ENCODE data around the gene POPDC2. TPM values are rescaled to one million over a fixed set of nuclear protein-coding genes. Genes with fewer than 3 reads are reported as not detected.

POPDC2 gene
- total and polyA plus RNA-seq, 10 of the 15 experiments (the other 5 are each of a cell fraction or from before 2014, with no cell fraction given) = 1.8 to 12.7 (median 3.5) TPM

GRCh38 chr3:119598410-119599098 is 61.8 kb downstream of the POPDC2 start (continued):
- TF ChIP-seq SKIL (IDR thresholded peaks at IDR 0.05; ENCODE audit: low read depth, poor library complexity, severe bottlenecking) = peak; percentile 26
- no peak for TF ChIP-seq KAT2A (conservative IDR thresholded peaks at IDR 0.05; ENCODE audit: control insufficient read depth, low read depth, low read length)
- TF ChIP-seq TCF12 (IDR thresholded peaks at IDR 0.05; ENCODE audit: low read depth, low read length) = peak; percentile 76
- no peak for TF ChIP-seq SRF (IDR thresholded peaks at IDR 0.05; ENCODE audit: low read depth in 2 of 2, low read length in 2 of 2)
- no peak for TF ChIP-seq PAX8 (IDR thresholded peaks at IDR 0.05)
- TF ChIP-seq EGR1 (IDR thresholded peaks at IDR 0.05; ENCODE audit: borderline replicate concordance in 1 of 2, low read depth in 2 of 2, low read length in 2 of 2) = no peak
- peak; percentile 97 for TF ChIP-seq ATF7 (IDR thresholded peaks at IDR 0.05; ENCODE audit: low read depth)
- TF ChIP-seq POLR2A (IDR thresholded peaks at IDR 0.05; ENCODE audit: low read depth, low read length) = no peak
- TF ChIP-seq KLF5 (IDR thresholded peaks at IDR 0.05; ENCODE audit: partially characterized antibody) = no peak
- no peak; the same call in 1 of the 2 replicates for TF ChIP-seq NR2F1 (conservative IDR thresholded peaks at IDR 0.05)
- TF ChIP-seq SMAD5 (IDR thresholded peaks at IDR 0.05; ENCODE audit: low read depth) = no peak
- no peak for TF ChIP-seq NBN (IDR thresholded peaks at IDR 0.05)
- TF ChIP-seq POLR2AphosphoS5 (IDR thresholded peaks at IDR 0.05; ENCODE audit: low read length) = peak; percentile 52
- no peak for TF ChIP-seq SUZ12 (IDR thresholded peaks at IDR 0.05; ENCODE audit: unreplicated experiment)
- TF ChIP-seq CUX1 (IDR thresholded peaks at IDR 0.05; ENCODE audit: insufficient replicate concordance, low read depth, low read length) = no peak
- TF ChIP-seq MYC (IDR thresholded peaks at IDR 0.05; ENCODE audit: insufficient read depth, insufficient read length, insufficient replicate concordance, low read length, severe bottlenecking) = no peak
- 0 out of 2 replicates have a peak, but pooled peaks have one; percentile 24 for TF ChIP-seq PKNOX1 (IDR thresholded peaks at IDR 0.05)
- peak; percentile 95 for TF ChIP-seq POU2F2 (IDR thresholded peaks at IDR 0.05; ENCODE audit: borderline replicate concordance, low read depth, low read length)
- no peak for TF ChIP-seq HDAC6 (IDR thresholded peaks at IDR 0.05; ENCODE audit: unreplicated experiment)
- no peak; the same call in 1 of the 2 replicates for TF ChIP-seq BMI1 (IDR thresholded peaks at IDR 0.05; ENCODE audit: borderline replicate concordance)
- no peak for TF ChIP-seq CHD1 (IDR thresholded peaks at IDR 0.05; ENCODE audit: low read depth, low read length)
- peak in 1 of 2 experiments; percentile 58; a peak in 1 of 4 replicates for TF ChIP-seq EP300 (IDR thresholded peaks at IDR 0.05; ENCODE audit: borderline replicate concordance in 1 of 2, control insufficient read depth in 1 of 2, low read depth in 2 of 2, low read length in 2 of 2)
- TF ChIP-seq SPI1 (IDR thresholded peaks at IDR 0.05; ENCODE audit: borderline replicate concordance, insufficient read depth, low read depth, low read length) = no peak
